K562 (cell line): ENCODE data around the gene ALX3. TPM values are rescaled to one million over a fixed set of nuclear protein-coding genes. Genes with fewer than 3 reads are reported as not detected.

Experiments
- ATAC-seq: fragments of 200-7000 bp; cut with Tn5 transposase; 3 replicates; pipeline ENCODE4 v1.9.1; 2020; ENCODE audit warnings: moderate library complexity
- BruUV-seq: library from RNA; stranded (reverse); fragments of 400-500 nt; replicated peaks from 2 replicates; lab custom pipeline; 2021; lab: Mats Ljungman, UMichigan
- CTCF ChIA-PET: fragments of 300-600 bp; formaldehyde crosslinking; extraction: SDS; loops from one replicate; lab custom pipeline; 2021; ENCODE audit warnings: low intra/inter-chr PET ratio; lab: Yijun Ruan, JAX
- POLR2A ChIA-PET: fragments of 300-600, 350-650 bp; sonication (Branson Sonifier 250); formaldehyde crosslinking; extraction: SDS; loops from one replicate; lab custom pipeline; 2021; ENCODE audit warnings: antibody characterized with exemption, inconsistent platforms; lab: Yijun Ruan, JAX
- DNase-seq, 4 experiments: peaks; one replicate each; pipeline versions ENCODE4 v3.0.0 to v3.0.0-alpha.2; 2011 to 2018; ENCODE audit warnings: low spot score in 3 of 4, mixed read lengths in 3 of 4; ENCODE audit errors: extremely low read depth in 1 of 4
- FAIRE-seq: peaks from 2 replicates; lab custom pipeline; 2011; peaks lifted over from hg19 to GRCh38; lab: Jason Lieb, UNC
- H2AFZ ChIP-seq: 2 replicates; pipeline ENCODE4 v1.6.0; 2011; ENCODE audit warnings: low read depth, low read length, control low read depth, inconsistent platforms
- H3K27ac ChIP-seq: fragments of 200-600 bp; 3 replicates; pipeline ENCODE4 v1.8.0; 2011; ENCODE audit warnings: low read depth, mild to moderate bottlenecking, control low read depth, inconsistent platforms, low read length, moderate library complexity, mixed read lengths; ENCODE audit errors: extremely low read depth
- H3K27me3 ChIP-seq, 2 experiments: fragments of 300-600 bp in 1 of 2; 2 replicates in 1 of 2; 3 replicates in 1 of 2; pipeline versions ENCODE4 v1.6.0 to v1.8.0; 2011; ENCODE audit warnings: inconsistent platforms in 2 of 2, low read length in 2 of 2, mild to moderate bottlenecking in 1 of 2, mixed read lengths in 1 of 2, moderate library complexity in 1 of 2; ENCODE audit not compliant: control insufficient read depth in 2 of 2, insufficient read depth in 2 of 2
- H3K36me3 ChIP-seq: fragments of 300-600 bp; 3 replicates; pipeline ENCODE4 v1.8.0; 2011; ENCODE audit warnings: mild to moderate bottlenecking, low read length, inconsistent platforms; ENCODE audit not compliant: control insufficient read depth, insufficient read depth
- H3K4me1 ChIP-seq, 2 experiments: fragments of 200-600 bp in 1 of 2; replicated peaks in 1 of 2; 2 replicates in 1 of 2; 3 replicates in 1 of 2; pipeline versions ENCODE4 v1.5.1 to v1.8.0; 2011; ENCODE audit warnings: inconsistent platforms in 2 of 2, low read length in 2 of 2, mild to moderate bottlenecking in 1 of 2, mixed read lengths in 1 of 2, moderate library complexity in 1 of 2; ENCODE audit not compliant: control insufficient read depth in 2 of 2, insufficient read depth in 2 of 2
- H3K4me2 ChIP-seq: 2 replicates; pipeline ENCODE4 v1.6.1; 2011; ENCODE audit warnings: low read length, control low read depth, inconsistent platforms, mixed read lengths; ENCODE audit not compliant: insufficient read depth
- H3K4me3 ChIP-seq: fragments of 200-600 bp; sonication (generic), shearing (Covaris generic); 2 replicates; pipeline ENCODE4 v1.5.1; 2016; ENCODE audit warnings: control low read depth, inconsistent platforms
- H3K79me2 ChIP-seq: fragments of 200-600 bp; 3 replicates; pipeline ENCODE4 v1.8.0; 2011; ENCODE audit warnings: low read length, inconsistent platforms; ENCODE audit not compliant: control insufficient read depth, insufficient read depth
- H3K9ac ChIP-seq, 2 experiments: 2 replicates each; pipeline versions ENCODE4 v1.6.0 to v1.6.1; 2011; ENCODE audit warnings: low read depth in 2 of 2, low read length in 2 of 2, control low read depth in 1 of 2, inconsistent platforms in 1 of 2, mild to moderate bottlenecking in 1 of 2, mixed read lengths in 1 of 2; ENCODE audit not compliant: insufficient read depth in 1 of 2
- H3K9me1 ChIP-seq: one replicate; pipeline ENCODE4 v1.6.0; 2011; ENCODE audit warnings: inconsistent platforms, mild to moderate bottlenecking, low read length, moderate library complexity; ENCODE audit not compliant: control insufficient read depth, insufficient read depth
- H3K9me3 ChIP-seq: replicated peaks from 2 replicates; pipeline ENCODE4 v1.5.1; 2011; ENCODE audit warnings: low read depth, low read length, inconsistent platforms; ENCODE audit not compliant: control insufficient read depth, insufficient read depth
- H4K20me1 ChIP-seq: replicated peaks from 2 replicates; pipeline ENCODE4 v1.6.1; 2011; ENCODE audit warnings: low read length, inconsistent platforms, mixed read lengths; ENCODE audit not compliant: control insufficient read depth, insufficient read depth
- ARID2 ChIP-seq: fragments of 450-650 bp; IDR thresholded peaks from 2 replicates; pipeline ENCODE4 v1.6.1; 2017; ENCODE audit warnings: antibody characterized with exemption, mild to moderate bottlenecking
- CTBP1 ChIP-seq: fragments of 450-650 bp; IDR thresholded peaks from 2 replicates; pipeline ENCODE4 v1.6.1; 2016; ENCODE audit warnings: borderline replicate concordance
- HDGF ChIP-seq: fragments of 450-650 bp; IDR thresholded peaks from 2 replicates; pipeline ENCODE4 v1.6.1; 2016
- RB1 ChIP-seq: fragments of 450-650 bp; IDR thresholded peaks from 2 replicates; pipeline ENCODE4 v1.6.1; 2017; ENCODE audit warnings: low read depth, mild to moderate bottlenecking
- RCOR1 ChIP-seq, 2 experiments: IDR thresholded peaks; 2 replicates each; pipeline ENCODE4 v1.6.1; 2012; ENCODE audit warnings: low read depth in 2 of 2, low read length in 2 of 2, borderline replicate concordance in 1 of 2, improper control_type of control experiment in 1 of 2
- STAG1 ChIP-seq: sonication (generic); formaldehyde crosslinking; IDR thresholded peaks from 2 replicates; pipeline ENCODE4 v1.5.0; 2020; ENCODE audit warnings: missing genetic modification reagents, borderline replicate concordance
- WGBS: fragments of 100-300 bp; shearing (Covaris generic); methylation state at CpG from one replicate; pipeline ENCODE4 v1.1.6; 2016; ENCODE audit warnings: low coverage, mixed read lengths; ENCODE audit not compliant: insufficient coverage; ENCODE audit errors: missing lambda C conversion rate; 5-methylcytosine and 5-hydroxymethylcytosine counted together
- in situ Hi-C: fragments of 300-500 bp; cut with MboI; formaldehyde crosslinking; loops from 4 replicates; pipeline ENCODE4 v1.15.0; 2018; ENCODE audit warnings: inconsistent platforms, mixed read lengths
- intact Hi-C: fragments of 100-400 bp; cut with micrococcal nuclease; formaldehyde crosslinking; loops from 2 replicates; pipeline ENCODE4 v1.14.2; 2022
- polyA plus RNA-seq, 8 experiments: library from polyadenylated mRNA; depleted of rRNA in 4 of 8; stranded (reverse) in 5 of 8; unstranded in 3 of 8; fragments of >200 nt; fragmentation: Nextera tagmentation in 2 of 8; fragmentation: Illumina TruSeq in 1 of 8; extraction: Ambion mirVana in 2 of 8; extraction: Trizol in 1 of 8; gene quantifications; 2 replicates each; pipeline versions ENCODE4 v1.2.1 to v1.2.3, GENCODE V29; 2011 to 2014; ENCODE audit warnings: inconsistent platforms in 1 of 8, missing spikeins in 1 of 8
- total RNA-seq, 7 experiments: library from RNA; depleted of rRNA in 6 of 7; stranded (reverse); fragments of >200 nt in 6 of 7; fragmentation: Illumina TruSeq in 2 of 7; extraction: Trizol in 2 of 7; gene quantifications; 2 replicates each; pipeline versions ENCODE4 v1.2.1 to v1.2.3, GENCODE V29; 2011 to 2021; ENCODE audit warnings: low replicate concordance in 1 of 7
- TF ChIP-seq, protein P1 (sequence below), 2 experiments: fragments of 150-350 bp in 1 of 2; IDR thresholded peaks; 2 replicates each; pipeline ENCODE4 v1.6.1; 2012 to 2016; ENCODE audit warnings: low read depth in 2 of 2, low read length in 2 of 2, mild to moderate bottlenecking in 1 of 2, moderate library complexity in 1 of 2
- TF ChIP-seq, protein P2 (sequence below), 2 experiments: fragments of 450-650 bp; formaldehyde crosslinking in 1 of 2; IDR thresholded peaks; 2 replicates each; pipeline versions ENCODE4 v1.4.0 to v1.6.1; 2014 to 2020; ENCODE audit warnings: mild to moderate bottlenecking in 2 of 2, borderline replicate concordance in 1 of 2, low read depth in 1 of 2

ALX3 gene
- total and polyA plus RNA-seq, 9 of the 15 experiments (the other 6 are each of a cell fraction or from before 2014, with no cell fraction given): not detected

DNA sequence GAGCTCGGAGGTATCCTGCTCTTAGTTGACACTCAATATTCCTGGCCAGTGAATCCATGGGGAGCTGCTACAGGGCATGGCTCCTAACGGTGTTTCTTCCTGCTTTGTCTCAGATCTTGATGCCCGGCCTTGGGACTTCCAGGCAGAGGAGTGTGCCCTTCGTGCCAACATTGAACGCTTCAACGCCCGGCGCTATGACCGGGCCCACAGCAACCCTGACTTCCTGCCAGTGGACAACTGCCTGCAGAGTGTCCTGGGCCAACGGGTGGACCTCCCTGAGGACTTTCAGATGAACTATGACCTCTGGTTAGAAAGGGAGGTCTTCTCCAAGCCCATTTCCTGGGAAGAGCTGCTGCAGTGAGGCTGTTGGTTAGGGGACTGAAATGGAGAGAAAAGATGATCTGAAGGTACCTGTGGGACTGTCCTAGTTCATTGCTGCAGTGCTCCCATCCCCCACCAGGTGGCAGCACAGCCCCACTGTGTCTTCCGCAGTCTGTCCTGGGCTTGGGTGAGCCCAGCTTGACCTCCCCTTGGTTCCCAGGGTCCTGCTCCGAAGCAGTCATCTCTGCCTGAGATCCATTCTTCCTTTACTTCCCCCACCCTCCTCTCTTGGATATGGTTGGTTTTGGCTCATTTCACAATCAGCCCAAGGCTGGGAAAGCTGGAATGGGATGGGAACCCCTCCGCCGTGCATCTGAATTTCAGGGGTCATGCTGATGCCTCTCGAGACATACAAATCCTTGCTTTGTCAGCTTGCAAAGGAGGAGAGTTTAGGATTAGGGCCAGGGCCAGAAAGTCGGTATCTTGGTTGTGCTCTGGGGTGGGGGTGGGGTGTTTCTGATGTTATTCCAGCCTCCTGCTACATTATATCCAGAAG, 16.7 kb downstream of the ALX3 start:
- FAIRE-seq: peak; percentile 93
- TF ChIP-seq STAG1 (CRISPR knock-in tag) (peak; percentile 78; the same call in 1 of the 2 replicates), HDGF (peak; percentile 91), CTBP1 (0 out of 2 replicates have a peak, but pooled peaks have one; percentile 54), RCOR1 (IDR thresholded peaks at IDR 0.05; ENCODE audit: borderline replicate concordance in 1 of 2, low read depth in 2 of 2, low read length in 2 of 2) (0 out of 4 replicates have a peak, but pooled peaks of 1 of the 2 experiments have one; percentile 7), ARID2 (peak; percentile 79), RB1 (peak; percentile 45; the same call in 1 of the 2 replicates)
- TF ChIP-seq, protein P1, sequence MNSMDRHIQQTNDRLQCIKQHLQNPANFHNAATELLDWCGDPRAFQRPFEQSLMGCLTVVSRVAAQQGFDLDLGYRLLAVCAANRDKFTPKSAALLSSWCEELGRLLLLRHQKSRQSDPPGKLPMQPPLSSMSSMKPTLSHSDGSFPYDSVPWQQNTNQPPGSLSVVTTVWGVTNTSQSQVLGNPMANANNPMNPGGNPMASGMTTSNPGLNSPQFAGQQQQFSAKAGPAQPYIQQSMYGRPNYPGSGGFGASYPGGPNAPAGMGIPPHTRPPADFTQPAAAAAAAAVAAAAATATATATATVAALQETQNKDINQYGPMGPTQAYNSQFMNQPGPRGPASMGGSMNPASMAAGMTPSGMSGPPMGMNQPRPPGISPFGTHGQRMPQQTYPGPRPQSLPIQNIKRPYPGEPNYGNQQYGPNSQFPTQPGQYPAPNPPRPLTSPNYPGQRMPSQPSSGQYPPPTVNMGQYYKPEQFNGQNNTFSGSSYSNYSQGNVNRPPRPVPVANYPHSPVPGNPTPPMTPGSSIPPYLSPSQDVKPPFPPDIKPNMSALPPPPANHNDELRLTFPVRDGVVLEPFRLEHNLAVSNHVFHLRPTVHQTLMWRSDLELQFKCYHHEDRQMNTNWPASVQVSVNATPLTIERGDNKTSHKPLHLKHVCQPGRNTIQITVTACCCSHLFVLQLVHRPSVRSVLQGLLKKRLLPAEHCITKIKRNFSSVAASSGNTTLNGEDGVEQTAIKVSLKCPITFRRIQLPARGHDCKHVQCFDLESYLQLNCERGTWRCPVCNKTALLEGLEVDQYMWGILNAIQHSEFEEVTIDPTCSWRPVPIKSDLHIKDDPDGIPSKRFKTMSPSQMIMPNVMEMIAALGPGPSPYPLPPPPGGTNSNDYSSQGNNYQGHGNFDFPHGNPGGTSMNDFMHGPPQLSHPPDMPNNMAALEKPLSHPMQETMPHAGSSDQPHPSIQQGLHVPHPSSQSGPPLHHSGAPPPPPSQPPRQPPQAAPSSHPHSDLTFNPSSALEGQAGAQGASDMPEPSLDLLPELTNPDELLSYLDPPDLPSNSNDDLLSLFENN (IDR thresholded peaks at IDR 0.05; ENCODE audit: low read depth in 2 of 2, low read length in 2 of 2): no peak
- TF ChIP-seq, protein P2, sequence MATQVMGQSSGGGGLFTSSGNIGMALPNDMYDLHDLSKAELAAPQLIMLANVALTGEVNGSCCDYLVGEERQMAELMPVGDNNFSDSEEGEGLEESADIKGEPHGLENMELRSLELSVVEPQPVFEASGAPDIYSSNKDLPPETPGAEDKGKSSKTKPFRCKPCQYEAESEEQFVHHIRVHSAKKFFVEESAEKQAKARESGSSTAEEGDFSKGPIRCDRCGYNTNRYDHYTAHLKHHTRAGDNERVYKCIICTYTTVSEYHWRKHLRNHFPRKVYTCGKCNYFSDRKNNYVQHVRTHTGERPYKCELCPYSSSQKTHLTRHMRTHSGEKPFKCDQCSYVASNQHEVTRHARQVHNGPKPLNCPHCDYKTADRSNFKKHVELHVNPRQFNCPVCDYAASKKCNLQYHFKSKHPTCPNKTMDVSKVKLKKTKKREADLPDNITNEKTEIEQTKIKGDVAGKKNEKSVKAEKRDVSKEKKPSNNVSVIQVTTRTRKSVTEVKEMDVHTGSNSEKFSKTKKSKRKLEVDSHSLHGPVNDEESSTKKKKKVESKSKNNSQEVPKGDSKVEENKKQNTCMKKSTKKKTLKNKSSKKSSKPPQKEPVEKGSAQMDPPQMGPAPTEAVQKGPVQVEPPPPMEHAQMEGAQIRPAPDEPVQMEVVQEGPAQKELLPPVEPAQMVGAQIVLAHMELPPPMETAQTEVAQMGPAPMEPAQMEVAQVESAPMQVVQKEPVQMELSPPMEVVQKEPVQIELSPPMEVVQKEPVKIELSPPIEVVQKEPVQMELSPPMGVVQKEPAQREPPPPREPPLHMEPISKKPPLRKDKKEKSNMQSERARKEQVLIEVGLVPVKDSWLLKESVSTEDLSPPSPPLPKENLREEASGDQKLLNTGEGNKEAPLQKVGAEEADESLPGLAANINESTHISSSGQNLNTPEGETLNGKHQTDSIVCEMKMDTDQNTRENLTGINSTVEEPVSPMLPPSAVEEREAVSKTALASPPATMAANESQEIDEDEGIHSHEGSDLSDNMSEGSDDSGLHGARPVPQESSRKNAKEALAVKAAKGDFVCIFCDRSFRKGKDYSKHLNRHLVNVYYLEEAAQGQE (IDR thresholded peaks at IDR 0.05; ENCODE audit: borderline replicate concordance): peak; percentile 82
- TF ChIP-seq, protein P2 (CRISPR knock-in tag; IDR thresholded peaks at IDR 0.05; ENCODE audit: low read depth): no peak

More for the DNA sequence above, 16.7 kb downstream of the ALX3 start:
- peak; percentile 79 to 87 (median 84) for DNase-seq
- Histone ChIP-seq H3K9me1 (peaks cover 3% of the 10 kb centered on the region), H3K27ac (no peak overlapping the region), H3K4me2 (no peak overlapping the region), H2AFZ (no peak overlapping the region), H3K4me3 (no peak overlapping the region), H3K4me1 (peaks cover 13 to 16% of the 10 kb centered on the region in 2 experiments), H3K36me3 (peaks cover 95% of the 10 kb centered on the region), H4K20me1 (peaks cover 37% of the 10 kb centered on the region), H3K9me3 (no peaks in the 10 kb centered on the region), H3K79me2 (no peaks in the 10 kb centered on the region), H3K9ac (no peak overlapping the region), H3K27me3 (no peaks in the 10 kb centered on the region)
- no TSS peak for BruUV-seq
- intact Hi-C loops: loop anchor here (2.0 to 10.0 kb wide), 3 partner anchors 55 to 411 kb away; no protein-coding TSS in a partner anchor
- CTCF ChIA-PET: interaction anchor here (0.5 to 2.9 kb wide), 8 partner anchors 10 to 1716 kb away, joined by 3 to 31 read pairs (median 5); no protein-coding TSS in a partner anchor
- in situ Hi-C loops: loop anchor here (5.0 kb wide), 1 partner anchor 54 kb away; no protein-coding TSS in a partner anchor
- POLR2A ChIA-PET: interaction anchor here (0.6 to 18.1 kb wide), 6 partner anchors 9 to 407 kb away, joined by 3 to 200 read pairs (median 4); partner anchors contain the start of gene STRIP1
- 69% methylated on average over 16 of the region's 16 CpGs for WGBS
- peak; percentile 87 for ATAC-seq
